Measurements from ENCODE around the gene HMGN2. TPM values are rescaled to one million over a fixed set of nuclear protein-coding genes. Genes with fewer than 3 reads are reported as not detected.

HMGN2 gene
- total RNA-seq, 6 experiments from 2014 or later = 64.1 to 99.6 (median 83.6) TPM

GRCh38 chr1:26483980-26484379 is 11.7 kb downstream of the HMGN2 start:
- ATAC-seq (no peak), DNase-seq (no peak)
- 91% methylated on average over 2 of the region's 2 CpGs for whole genome bisulfite sequencing (ENCODE audit: insufficient coverage, low coverage, low lambda C conversion rate, missing lambda C conversion rate)
- no peaks in the 10 kb centered on the region for H3K9me3 ChIP-seq
- no peaks in the 10 kb centered on the region for H3K27me3 ChIP-seq
- H3K27ac ChIP-seq = no peak overlapping the region
- H3K4me1 ChIP-seq = no peaks in the 10 kb centered on the region
- no peaks in the 10 kb centered on the region for H3K36me3 ChIP-seq
- intact Hi-C loops (cut with DNase I) = no loop called here
- TF ChIP-seq CTCF (IDR thresholded peaks at IDR 0.05) = no peak
- no peak for TF ChIP-seq POLR2A (IDR thresholded peaks at IDR 0.05)
- H3K4me3 ChIP-seq = no peak overlapping the region

- intact Hi-C loops (cut with DNase I) = no loop called here
- Histone ChIP-seq H3K36me3 (no peaks in the 10 kb centered on the region), H3K9me3 (no peaks in the 10 kb centered on the region), H3K27ac (no peak overlapping the region), H3K4me1 (no peaks in the 10 kb centered on the region), H3K4me3 (no peak overlapping the region), H3K27me3 (no peaks in the 10 kb centered on the region)
- no peak for ATAC-seq
- no peak for DNase-seq
- TF ChIP-seq CTCF (IDR thresholded peaks at IDR 0.05) = no peak
- TF ChIP-seq POLR2A (IDR thresholded peaks at IDR 0.05) = no peak
- 73% methylated on average over 4 of the region's 4 CpGs for WGBS (ENCODE audit: insufficient coverage, low coverage, low lambda C conversion rate, missing lambda C conversion rate)
These were observed 17.9 kb downstream of the HMGN2 start for GRCh38 chr1:26490155-26490554.

GRCh38 chr1:26493267-26493666 is 21.0 kb downstream of the HMGN2 start:
- H3K4me1 ChIP-seq = no peaks in the 10 kb centered on the region
- intact Hi-C loops (cut with DNase I) = no loop called here
- H3K4me3 ChIP-seq = no peak overlapping the region
- H3K9me3 ChIP-seq = no peaks in the 10 kb centered on the region
- no peaks in the 10 kb centered on the region for H3K36me3 ChIP-seq
- WGBS (ENCODE audit: insufficient coverage, low coverage, low lambda C conversion rate, missing lambda C conversion rate) = 56% methylated on average over 3 of the region's 3 CpGs
- H3K27ac ChIP-seq = no peak overlapping the region
- DNase-seq (no peak), ATAC-seq (no peak)
- TF ChIP-seq CTCF (IDR thresholded peaks at IDR 0.05) = no peak
- TF ChIP-seq POLR2A (IDR thresholded peaks at IDR 0.05) = no peak
- H3K27me3 ChIP-seq = no peaks in the 10 kb centered on the region

DNA sequence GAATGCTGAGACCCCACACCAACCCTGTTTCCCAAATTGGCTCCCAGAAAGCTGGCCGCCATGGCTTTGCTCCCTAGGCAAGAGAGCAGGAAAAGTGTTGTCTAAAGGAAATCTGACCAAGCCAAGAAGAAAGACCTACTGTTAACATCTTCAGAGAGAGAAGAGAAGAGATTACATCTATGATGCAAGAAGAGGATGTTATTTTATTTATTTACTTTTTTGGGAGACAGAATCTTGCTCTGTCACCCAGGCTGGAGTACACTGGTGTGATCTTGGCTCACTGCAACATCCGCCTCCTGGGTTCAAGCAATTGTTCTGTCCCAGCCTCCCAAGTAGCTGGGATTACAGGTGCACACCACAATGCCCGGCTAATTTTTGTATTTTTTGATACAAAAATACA is 21.7 kb downstream of the HMGN2 start:
- DNase-seq = no peak
- Histone ChIP-seq H3K4me1 (no peaks in the 10 kb centered on the region), H3K4me3 (no peak overlapping the region), H3K27ac (no peak overlapping the region), H3K27me3 (no peaks in the 10 kb centered on the region), H3K36me3 (no peaks in the 10 kb centered on the region), H3K9me3 (no peaks in the 10 kb centered on the region)
- intact Hi-C loops (cut with DNase I) = no loop called here
- WGBS (ENCODE audit: insufficient coverage, low coverage, low lambda C conversion rate, missing lambda C conversion rate) = 80% methylated on average over 3 of the region's 3 CpGs
- TF ChIP-seq POLR2A (IDR thresholded peaks at IDR 0.05) = no peak
- no peak for TF ChIP-seq CTCF (IDR thresholded peaks at IDR 0.05)
- ATAC-seq = no peak

GRCh38 chr1:26496861-26497260 is 24.6 kb downstream of the HMGN2 start:
- H3K4me3 ChIP-seq = no peak overlapping the region
- no peak for ATAC-seq
- DNase-seq = no peak
- WGBS (ENCODE audit: insufficient coverage, low coverage, low lambda C conversion rate, missing lambda C conversion rate) = 86% methylated on average over 2 of the region's 4 CpGs
- no peaks in the 10 kb centered on the region for H3K36me3 ChIP-seq
- peaks cover 0 to 7% (median 2%) of the 10 kb centered on the region in 4 donors for H3K4me1 ChIP-seq
- H3K27me3 ChIP-seq = no peaks in the 10 kb centered on the region
- H3K9me3 ChIP-seq = no peaks in the 10 kb centered on the region
- TF ChIP-seq POLR2A (IDR thresholded peaks at IDR 0.05) (no peak), CTCF (IDR thresholded peaks at IDR 0.05) (no peak)
- no peak overlapping the region for H3K27ac ChIP-seq
- intact Hi-C loops (cut with DNase I) = no loop called here
